MCF 10A (cell line): Measurements from ENCODE around the gene MBD3L2. TPM values are rescaled to one million over a fixed set of nuclear protein-coding genes. Genes with fewer than 3 reads are reported as not detected.
"Not testable (repeated sequence)": the region's sequence is repeated elsewhere in the genome, so short reads cannot be mapped to it uniquely, and the experiment has no call there.

Experiments
- Bru-seq: library from RNA; stranded (reverse); fragments of 400-500 nt; gene quantifications from one replicate; lab custom pipeline; 2021; lab: Mats Ljungman, UMichigan
- BruChase-seq, 2 experiments: library from RNA; stranded (reverse); fragments of 400-500 nt; gene quantifications; one replicate each; lab custom pipeline; 2021; lab: Mats Ljungman, UMichigan
- BruUV-seq: library from RNA; stranded (reverse); fragments of 400-500 nt; replicated peaks from 2 replicates; lab custom pipeline; 2021; lab: Mats Ljungman, UMichigan
- CTCF ChIA-PET: fragments of 300-600 bp; sonication (Branson Sonifier 250); formaldehyde crosslinking; extraction: SDS; loops from one replicate; lab custom pipeline; 2021; ENCODE audit warnings: antibody characterized with exemption, inconsistent platforms; lab: Yijun Ruan, JAX
- POLR2A ChIA-PET: fragments of 300-600, 350-650 bp; sonication (Branson Sonifier 250); formaldehyde crosslinking; extraction: SDS; loops from one replicate; lab custom pipeline; 2020; ENCODE audit warnings: antibody characterized with exemption, inconsistent platforms; lab: Yijun Ruan, JAX
- DNase-seq: peaks from one replicate; pipeline ENCODE4 v3.0.0-alpha.2; 2018; ENCODE audit not compliant: unreplicated experiment
- H3K27ac Mint-ChIP-seq: one replicate; pipeline ENCODE4 v1.8.0; 2022; ENCODE audit warnings: mild to moderate bottlenecking, low read depth, mixed read lengths; ENCODE audit not compliant: unreplicated experiment
- H3K27me3 Mint-ChIP-seq: one replicate; pipeline ENCODE4 v1.8.0; 2022; ENCODE audit warnings: mixed read lengths; ENCODE audit not compliant: insufficient read depth, unreplicated experiment
- H3K36me3 Mint-ChIP-seq: one replicate; pipeline ENCODE4 v1.8.0; 2022; ENCODE audit warnings: mild to moderate bottlenecking, moderate library complexity, mixed read lengths; ENCODE audit not compliant: insufficient read depth, unreplicated experiment
- H3K4me1 Mint-ChIP-seq: one replicate; pipeline ENCODE4 v1.8.0; 2022; ENCODE audit warnings: mixed read lengths; ENCODE audit not compliant: insufficient read depth, unreplicated experiment
- H3K4me3 Mint-ChIP-seq: one replicate; pipeline ENCODE4 v1.8.0; 2022; ENCODE audit warnings: mild to moderate bottlenecking, moderate library complexity, mixed read lengths; ENCODE audit not compliant: unreplicated experiment
- H3K9me3 Mint-ChIP-seq: one replicate; pipeline ENCODE4 v1.8.0; 2022; ENCODE audit warnings: mixed read lengths; ENCODE audit not compliant: unreplicated experiment
- CTCF ChIP-seq: fragments of 200-600 bp; IDR thresholded peaks from one replicate; pipeline ENCODE4 v1.8.0; 2022; ENCODE audit warnings: antibody characterized with exemption, mild to moderate bottlenecking; ENCODE audit not compliant: unreplicated experiment
- intact Hi-C: fragments of 100-400 bp; cut with micrococcal nuclease; formaldehyde crosslinking; loops from 2 replicates; pipeline ENCODE4 v1.14.1; 2022
- long read RNA-seq: library from polyadenylated mRNA; stranded (forward); transcript quantifications from one replicate; pipeline ENCODE4 v2.0.0, GENCODE V29; 2022
- total RNA-seq: library from RNA; stranded (reverse); gene quantifications from 2 replicates; pipeline ENCODE4 v1.2.3, GENCODE V29; 2022

MBD3L2 gene
- not detected in 2 replicates for total RNA-seq
- Bru-seq, nascent RNA: not detected
- BruChase-seq, experiment 1, labeled RNA remaining after a 6-hour chase: not detected
- BruChase-seq, experiment 2, labeled RNA remaining after a 2-hour chase: not detected
- long read RNA-seq: 0 reads

- H3K4me3 Mint-ChIP-seq, H3K27ac Mint-ChIP-seq, CTCF ChIA-PET, POLR2A ChIA-PET, H3K36me3 Mint-ChIP-seq, intact Hi-C loops, H3K4me1 Mint-ChIP-seq, DNase-seq, H3K9me3 Mint-ChIP-seq, BruUV-seq, H3K27me3 Mint-ChIP-seq: not testable (repeated sequence)
Observed at GRCh38 chr19:7049021-7049420, at the start of gene MBD3L2. MBD3L2 (plus strand) TSS chr19:7049321; CDS start chr19:7049374, 53 bp downstream.

GRCh38 chr19:6999933-7000332 lies 49.2 kb upstream of the MBD3L2 start:
- ChIA-PET POLR2A (no interaction called here), CTCF (no interaction called here)
- H3K27me3 Mint-ChIP-seq: peaks cover 24% of the 10 kb centered on the region
- DNase-seq: no peak
- H3K4me3 Mint-ChIP-seq: no peak overlapping the region
- H3K36me3 Mint-ChIP-seq: peaks cover 4% of the 10 kb centered on the region
- BruUV-seq: no TSS peak
- peaks cover 6% of the 10 kb centered on the region for H3K4me1 Mint-ChIP-seq
- TF ChIP-seq CTCF: no peak
- intact Hi-C loops: no loop called here
- peaks cover 7% of the 10 kb centered on the region for H3K9me3 Mint-ChIP-seq
- H3K27ac Mint-ChIP-seq: no peak overlapping the region

DNA sequence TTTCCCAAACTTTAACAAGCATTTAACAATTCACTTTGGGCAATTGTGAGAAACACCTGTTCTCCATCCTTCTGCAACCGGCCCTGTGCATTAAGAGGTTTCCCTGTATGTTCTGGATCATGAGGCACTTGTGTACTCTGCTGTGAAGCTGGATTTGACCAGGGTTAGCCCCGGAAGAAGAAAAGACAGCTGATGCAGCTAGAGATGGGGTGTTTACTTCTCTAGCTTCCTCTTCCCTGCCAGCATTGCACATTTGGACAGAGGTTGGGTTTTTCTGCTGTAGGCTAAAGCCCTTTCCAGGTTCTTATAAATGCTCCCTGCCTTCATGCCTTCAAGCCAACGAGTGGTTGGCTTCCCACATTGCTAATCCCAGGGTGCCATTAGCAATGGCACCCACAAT lies 48.8 kb upstream of the MBD3L2 start:
- DNase-seq: no peak
- peaks cover 3% of the 10 kb centered on the region for H3K9me3 Mint-ChIP-seq
- H3K36me3 Mint-ChIP-seq: peaks cover 4% of the 10 kb centered on the region
- ChIA-PET POLR2A (interaction anchor here (0.6 kb wide), 1 partner anchor 244 kb away, joined by 3 read pairs; no protein-coding TSS in a partner anchor), CTCF (no interaction called here)
- no TSS peak for BruUV-seq
- H3K4me3 Mint-ChIP-seq: no peak overlapping the region
- TF ChIP-seq CTCF: no peak
- H3K27me3 Mint-ChIP-seq: peaks cover 24% of the 10 kb centered on the region
- H3K27ac Mint-ChIP-seq: no peak overlapping the region
- intact Hi-C loops: no loop called here
- H3K4me1 Mint-ChIP-seq: peaks cover 6% of the 10 kb centered on the region

GRCh38 chr19:7000816-7001215 lies 48.3 kb upstream of the MBD3L2 start:
- intact Hi-C loops: no loop called here
- Mint-ChIP-seq H3K27ac (no peak overlapping the region), H3K9me3 (no peaks in the 10 kb centered on the region), H3K36me3 (peaks cover 4% of the 10 kb centered on the region), H3K4me1 (peaks cover 6% of the 10 kb centered on the region), H3K4me3 (no peak overlapping the region), H3K27me3 (peaks cover 24% of the 10 kb centered on the region)
- ChIA-PET CTCF (interaction anchor here (0.9 kb wide), 1 partner anchor 88 kb away, joined by 3 read pairs; no protein-coding TSS in a partner anchor), POLR2A (interaction anchor here (0.6 kb wide), 1 partner anchor 245 kb away, joined by 3 read pairs; no protein-coding TSS in a partner anchor)
- no TSS peak for BruUV-seq
- no peak for TF ChIP-seq CTCF
- no peak for DNase-seq
